OCI-LY7 (cell line): ENCODE measurements around the gene ENG. TPM values are rescaled to one million over a fixed set of nuclear protein-coding genes. Genes with fewer than 3 reads are reported as not detected.

Source experiments
- BruUV-seq: library from RNA; stranded (reverse); fragments of 400-500 nt; replicated peaks from 2 replicates; lab custom pipeline; 2021; lab: Mats Ljungman, UMichigan
- CTCF ChIA-PET: fragments of 300-600 bp; sonication (Branson Sonifier 250); formaldehyde crosslinking; loops from one replicate; lab custom pipeline; 2022; ENCODE audit warnings: antibody characterized with exemption; ENCODE audit not compliant: unreplicated experiment; lab: Charles Lee
- POLR2A ChIA-PET: fragments of 300-600 bp; sonication (Branson Sonifier 250); formaldehyde crosslinking; loops from one replicate; lab custom pipeline; 2022; ENCODE audit warnings: antibody characterized with exemption; lab: Charles Lee
- DNase-seq: peaks from one replicate; pipeline ENCODE4 v3.0.0-alpha.2; 2015; ENCODE audit warnings: low spot score
- H2AFZ ChIP-seq: fragments of 200-600 bp; sonication (generic), shearing (Covaris generic); 2 replicates; pipeline ENCODE4 v1.6.1; 2014; ENCODE audit warnings: mild to moderate bottlenecking, antibody characterized with exemption, low read length, moderate library complexity
- H3K27ac ChIP-seq: fragments of 200-600 bp; sonication (generic); 2 replicates; pipeline ENCODE4 v1.5.1; 2014; ENCODE audit warnings: mixed run types, low read depth, mild to moderate bottlenecking, moderate library complexity, low read length, inconsistent platforms; ENCODE audit not compliant: poor library complexity, severe bottlenecking
- H3K36me3 ChIP-seq: fragments of 200-600 bp; sonication (generic); 2 replicates; pipeline ENCODE4 v1.6.1; 2014; ENCODE audit warnings: mild to moderate bottlenecking, antibody characterized with exemption, low read length, moderate library complexity, mixed read lengths; ENCODE audit not compliant: insufficient read depth
- H3K4me1 ChIP-seq: fragments of 200-600 bp; sonication (generic); 2 replicates; pipeline ENCODE4 v1.5.1; 2014; ENCODE audit warnings: mild to moderate bottlenecking, low read length; ENCODE audit not compliant: insufficient read depth, poor library complexity, severe bottlenecking
- H3K4me2 ChIP-seq: fragments of 200-600 bp; sonication (generic); 2 replicates; pipeline ENCODE4 v1.6.1; 2014; ENCODE audit warnings: mild to moderate bottlenecking, low read length
- H3K4me3 ChIP-seq: fragments of 200-600 bp; sonication (generic); 2 replicates; pipeline ENCODE4 v1.5.1; 2014; ENCODE audit warnings: mild to moderate bottlenecking, low read depth, low read length; ENCODE audit not compliant: poor library complexity, severe bottlenecking
- H3K79me2 ChIP-seq: fragments of 200-600 bp; sonication (generic); 2 replicates; pipeline ENCODE4 v1.6.1; 2016; ENCODE audit warnings: low read depth, mild to moderate bottlenecking, low read length, moderate library complexity, mixed read lengths; ENCODE audit not compliant: insufficient read depth
- H3K9me2 ChIP-seq: fragments of 200-600 bp; sonication (generic); 2 replicates; pipeline ENCODE4 v1.6.1; 2016; ENCODE audit warnings: mild to moderate bottlenecking, low read length, mixed read lengths; ENCODE audit not compliant: insufficient read depth
- H3K9me3 ChIP-seq: fragments of 200-600 bp; sonication (generic); 2 replicates; pipeline ENCODE4 v1.6.1; 2014; ENCODE audit warnings: mild to moderate bottlenecking, mixed run types, low read length, mixed read lengths
- H4K20me1 ChIP-seq: fragments of 200-600 bp; sonication (generic); 2 replicates; pipeline ENCODE4 v1.6.1; 2014; ENCODE audit warnings: mild to moderate bottlenecking, antibody characterized with exemption, low read length, moderate library complexity, mixed read lengths; ENCODE audit not compliant: insufficient read depth
- EZH2phosphoT487 ChIP-seq: fragments of 200-600 bp; sonication (generic); IDR thresholded peaks from 2 replicates; pipeline ENCODE4 v1.6.1; 2018; ENCODE audit warnings: low read depth, borderline replicate concordance, mild to moderate bottlenecking, mixed run types, antibody characterized with exemption, low read length, moderate library complexity, mixed read lengths
- intact Hi-C: fragments of 100-400 bp; cut with micrococcal nuclease; formaldehyde crosslinking; loops from one replicate; pipeline ENCODE4 v1.10.0; 2022; ENCODE audit not compliant: unreplicated experiment
- total RNA-seq, 2 experiments: library from RNA; depleted of rRNA in 1 of 2; stranded (reverse); fragments of >200 nt in 1 of 2; shearing (Covaris generic) in 1 of 2; gene quantifications; 2 replicates each; pipeline ENCODE4 v1.2.3, GENCODE V29; 2014 to 2022
- TF ChIP-seq, protein P1 (sequence below): fragments of 200-600 bp; sonication (generic); conservative IDR thresholded peaks from 2 replicates; pipeline ENCODE4 v1.5.1; 2014; ENCODE audit warnings: mild to moderate bottlenecking, antibody characterized with exemption, low read length, moderate library complexity, mixed read lengths

ENG gene
- total RNA-seq, 2 experiments from 2014 or later, result not detected

DNA sequence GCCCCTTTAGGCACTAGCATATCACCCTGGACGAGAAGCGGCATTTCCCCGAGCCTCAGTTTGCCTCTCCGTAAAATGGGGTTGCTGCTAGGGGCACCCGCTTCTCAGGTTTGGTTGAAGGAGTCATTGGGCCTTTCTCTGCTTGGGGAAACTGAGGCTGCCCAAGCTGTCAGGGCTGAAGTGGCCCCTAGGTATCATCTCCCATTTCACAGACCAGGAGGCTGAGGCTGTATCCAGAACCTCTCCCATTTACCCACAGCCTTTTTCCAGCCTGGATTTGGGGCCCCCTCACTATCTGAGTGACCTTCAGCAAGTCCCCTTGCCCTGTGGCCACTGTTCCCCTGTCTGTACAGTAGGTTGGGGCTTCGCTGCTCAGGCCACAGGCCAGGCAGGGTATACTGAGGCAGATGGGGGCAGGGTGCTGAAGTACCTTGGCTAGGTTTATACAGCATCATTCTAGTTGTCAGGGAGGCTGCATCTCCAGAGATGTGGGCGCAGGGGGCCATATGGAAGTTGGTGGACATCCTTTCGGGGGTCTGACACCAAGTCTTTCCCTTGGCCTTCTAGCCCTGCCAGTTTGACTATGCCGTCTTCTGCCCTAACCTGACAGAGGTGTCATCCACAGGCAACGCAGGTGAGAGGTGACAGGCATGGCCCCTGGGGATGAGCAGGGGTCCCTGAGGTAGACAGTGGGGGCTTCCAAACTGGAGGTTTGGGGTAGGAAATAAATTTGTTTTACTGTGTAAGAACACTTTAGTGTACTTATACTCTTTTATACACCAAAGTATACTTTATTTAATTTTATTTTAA, 43.9 kb downstream of the ENG start:
- H3K9me3 ChIP-seq, result no peaks in the 10 kb centered on the region
- no peak overlapping the region for H2AFZ ChIP-seq
- no peaks in the 10 kb centered on the region; the same call in 1 of the 2 replicates for H4K20me1 ChIP-seq
- peaks cover 18% of the 10 kb centered on the region for H3K4me1 ChIP-seq
- H3K79me2 ChIP-seq, result peaks cover 3% of the 10 kb centered on the region; the same call in 1 of the 2 replicates
- no peaks in the 10 kb centered on the region for H3K9me2 ChIP-seq
- BruUV-seq, result no TSS peak
- no peak for DNase-seq
- ChIA-PET POLR2A (interaction anchor here (0.6 kb wide), 1 partner anchor 70 kb away, joined by 3 read pairs; no protein-coding TSS in a partner anchor), CTCF (no interaction called here)
- peaks cover 90% of the 10 kb centered on the region for H3K36me3 ChIP-seq
- no peak overlapping the region for H3K27ac ChIP-seq
- H3K4me3 ChIP-seq, result no peak overlapping the region
- TF ChIP-seq EZH2phosphoT487, result no peak
- TF ChIP-seq, protein P1, sequence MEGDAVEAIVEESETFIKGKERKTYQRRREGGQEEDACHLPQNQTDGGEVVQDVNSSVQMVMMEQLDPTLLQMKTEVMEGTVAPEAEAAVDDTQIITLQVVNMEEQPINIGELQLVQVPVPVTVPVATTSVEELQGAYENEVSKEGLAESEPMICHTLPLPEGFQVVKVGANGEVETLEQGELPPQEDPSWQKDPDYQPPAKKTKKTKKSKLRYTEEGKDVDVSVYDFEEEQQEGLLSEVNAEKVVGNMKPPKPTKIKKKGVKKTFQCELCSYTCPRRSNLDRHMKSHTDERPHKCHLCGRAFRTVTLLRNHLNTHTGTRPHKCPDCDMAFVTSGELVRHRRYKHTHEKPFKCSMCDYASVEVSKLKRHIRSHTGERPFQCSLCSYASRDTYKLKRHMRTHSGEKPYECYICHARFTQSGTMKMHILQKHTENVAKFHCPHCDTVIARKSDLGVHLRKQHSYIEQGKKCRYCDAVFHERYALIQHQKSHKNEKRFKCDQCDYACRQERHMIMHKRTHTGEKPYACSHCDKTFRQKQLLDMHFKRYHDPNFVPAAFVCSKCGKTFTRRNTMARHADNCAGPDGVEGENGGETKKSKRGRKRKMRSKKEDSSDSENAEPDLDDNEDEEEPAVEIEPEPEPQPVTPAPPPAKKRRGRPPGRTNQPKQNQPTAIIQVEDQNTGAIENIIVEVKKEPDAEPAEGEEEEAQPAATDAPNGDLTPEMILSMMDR, result no peak
- intact Hi-C loops, result no loop called here
- H3K4me2 ChIP-seq, result peak overlapping the region; percentile 37; the same call in 1 of the 2 replicates

DNA sequence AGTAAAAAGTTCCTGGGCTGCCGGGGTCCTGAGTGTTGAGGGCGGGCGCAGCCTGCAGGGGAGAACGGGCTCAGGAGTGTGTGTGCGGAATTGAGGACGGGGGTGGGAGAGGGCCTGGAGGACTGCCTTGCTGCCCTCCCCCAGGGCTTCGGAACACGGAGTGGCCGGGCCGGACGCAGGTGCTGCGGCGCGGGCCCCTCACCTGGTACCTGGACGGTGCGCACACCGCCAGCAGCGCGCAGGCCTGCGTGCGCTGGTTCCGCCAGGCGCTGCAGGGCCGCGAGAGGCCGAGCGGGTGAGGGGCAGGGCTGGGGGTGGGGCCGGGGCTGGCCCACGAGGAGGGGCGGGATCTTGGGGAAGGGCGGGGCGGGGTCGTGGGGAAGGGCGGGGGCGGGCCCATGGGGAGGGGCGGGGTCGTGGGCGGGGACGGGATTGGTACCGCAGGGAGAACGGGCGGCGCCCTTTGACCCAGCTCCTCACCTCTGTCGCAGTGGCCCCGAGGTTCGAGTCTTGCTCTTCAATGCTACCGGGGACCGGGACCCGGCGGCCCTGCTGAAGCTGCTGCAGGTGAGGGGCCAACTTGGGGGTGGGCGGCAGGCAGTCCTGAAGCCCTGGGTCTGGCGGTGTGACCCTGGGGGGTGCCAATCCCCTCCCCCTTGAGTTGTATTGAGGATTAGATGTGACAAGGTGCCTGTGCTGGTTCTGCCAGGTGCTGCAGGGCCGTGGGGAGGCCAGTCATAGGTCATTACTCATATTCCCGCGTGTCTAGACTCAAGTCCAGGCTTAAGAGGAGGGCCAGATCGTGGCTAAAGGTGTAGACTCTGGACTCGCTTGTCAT, 44.7 kb downstream of the ENG start:
- Histone ChIP-seq H3K4me1 (peaks cover 18% of the 10 kb centered on the region), H3K27ac (peak overlapping the region; percentile 42), H3K4me2 (peak overlapping the region; percentile 46), H3K9me3 (no peaks in the 10 kb centered on the region), H3K4me3 (no peak overlapping the region), H3K9me2 (no peaks in the 10 kb centered on the region), H2AFZ (no peak overlapping the region), H3K79me2 (peaks cover 11% of the 10 kb centered on the region), H4K20me1 (no peaks in the 10 kb centered on the region; the same call in 1 of the 2 replicates), H3K36me3 (peaks cover 90% of the 10 kb centered on the region)
- peak; percentile 68 for DNase-seq
- no peak for TF ChIP-seq EZH2phosphoT487
- TF ChIP-seq, protein P1, result no peak
- no TSS peak for BruUV-seq
- POLR2A ChIA-PET, result interaction anchor here (0.6 to 1.0 kb wide), 2 partner anchors 53 to 74 kb away, joined by 3 to 6 read pairs; no protein-coding TSS in a partner anchor
- CTCF ChIA-PET, result no interaction called here
- intact Hi-C loops, result no loop called here
